Mucosa of rectum (tissue), 2 donors: ENCODE measurements around the gene GRK4.

Experiments used
- H3K27ac ChIP-seq, 2 donors: one replicate each; pipeline ENCODE4 v1.7.0; 2013; ENCODE audit warnings: inconsistent platforms in 2 of 2, low read depth in 2 of 2, low read length in 2 of 2
- H3K27me3 ChIP-seq, 2 donors: one replicate each; pipeline ENCODE4 v1.7.0; 2013; ENCODE audit warnings: low read length in 2 of 2; ENCODE audit not compliant: control insufficient read depth in 2 of 2, insufficient read depth in 2 of 2
- H3K36me3 ChIP-seq, 2 donors: one replicate each; pipeline ENCODE4 v1.7.0; 2013; ENCODE audit warnings: low read length in 2 of 2; ENCODE audit not compliant: control insufficient read depth in 2 of 2, insufficient read depth in 2 of 2
- H3K4me1 ChIP-seq, 2 donors: one replicate each; pipeline ENCODE4 v1.7.0; 2013; ENCODE audit warnings: low read length in 2 of 2, mild to moderate bottlenecking in 1 of 2; ENCODE audit not compliant: control insufficient read depth in 2 of 2, insufficient read depth in 2 of 2
- H3K4me3 ChIP-seq, 2 donors: one replicate each; pipeline ENCODE4 v1.7.0; 2013; ENCODE audit warnings: low read length in 2 of 2
- H3K9ac ChIP-seq, 2 donors: one replicate each; pipeline ENCODE4 v1.7.0; 2013; ENCODE audit warnings: low read length in 2 of 2, low read depth in 1 of 2, mild to moderate bottlenecking in 1 of 2
- H3K9me3 ChIP-seq, 2 donors: one replicate each; pipeline ENCODE4 v1.7.0; 2013; ENCODE audit warnings: low read length in 2 of 2; ENCODE audit not compliant: control insufficient read depth in 2 of 2
- donor health status: healthy.
- donor health status: Normal muscosa, but diverticular disease.

The GRK4 gene

DNA sequence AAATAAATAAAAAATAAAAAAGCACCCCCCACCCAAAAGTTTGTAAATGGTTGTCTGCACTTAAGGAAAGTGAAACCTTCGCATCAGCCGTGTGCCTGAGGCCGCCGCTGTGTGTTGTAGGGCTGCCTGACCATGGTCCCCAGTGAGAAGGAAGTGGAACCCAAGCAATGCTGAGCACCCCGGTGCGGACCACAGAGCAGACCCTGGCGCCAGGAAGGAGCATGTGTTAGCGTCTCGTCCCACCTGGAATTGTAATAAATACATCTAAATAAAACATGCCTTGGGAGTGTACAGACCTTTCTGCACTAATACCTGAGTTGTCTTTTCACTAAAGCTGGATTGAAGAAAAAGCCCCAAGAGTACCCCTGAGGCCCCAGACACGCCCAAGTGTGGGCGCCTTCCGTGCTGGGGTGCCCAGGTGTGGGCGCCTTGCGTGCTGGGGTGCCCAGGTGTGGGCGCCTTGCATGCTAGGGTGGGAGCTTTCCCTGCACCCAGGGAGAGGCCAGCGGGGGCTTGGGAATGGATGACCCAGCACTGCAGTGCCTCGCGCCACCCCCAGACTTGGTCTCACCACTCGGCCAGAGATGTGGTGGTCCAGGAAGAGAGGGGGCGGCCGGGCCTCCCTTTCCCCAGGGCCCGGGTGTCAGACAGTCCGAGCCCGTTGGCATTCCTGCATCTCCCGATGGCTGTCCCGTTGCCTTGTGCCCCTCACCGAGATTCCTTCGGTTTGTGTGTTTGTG lies 77.3 kb downstream of the GRK4 start:
- Histone ChIP-seq H3K4me1 (peaks cover 12 to 24% of the 10 kb centered on the region in 2 donors), H3K9me3 (no peaks in the 10 kb centered on the region), H3K27ac (no peak overlapping the region), H3K9ac (peak overlapping the region in 1 of 2 donors; percentile 72), H3K4me3 (peak overlapping the region; percentile 75 to 78), H3K36me3 (no peaks in the 10 kb centered on the region), H3K27me3 (no peaks in the 10 kb centered on the region)

DNA sequence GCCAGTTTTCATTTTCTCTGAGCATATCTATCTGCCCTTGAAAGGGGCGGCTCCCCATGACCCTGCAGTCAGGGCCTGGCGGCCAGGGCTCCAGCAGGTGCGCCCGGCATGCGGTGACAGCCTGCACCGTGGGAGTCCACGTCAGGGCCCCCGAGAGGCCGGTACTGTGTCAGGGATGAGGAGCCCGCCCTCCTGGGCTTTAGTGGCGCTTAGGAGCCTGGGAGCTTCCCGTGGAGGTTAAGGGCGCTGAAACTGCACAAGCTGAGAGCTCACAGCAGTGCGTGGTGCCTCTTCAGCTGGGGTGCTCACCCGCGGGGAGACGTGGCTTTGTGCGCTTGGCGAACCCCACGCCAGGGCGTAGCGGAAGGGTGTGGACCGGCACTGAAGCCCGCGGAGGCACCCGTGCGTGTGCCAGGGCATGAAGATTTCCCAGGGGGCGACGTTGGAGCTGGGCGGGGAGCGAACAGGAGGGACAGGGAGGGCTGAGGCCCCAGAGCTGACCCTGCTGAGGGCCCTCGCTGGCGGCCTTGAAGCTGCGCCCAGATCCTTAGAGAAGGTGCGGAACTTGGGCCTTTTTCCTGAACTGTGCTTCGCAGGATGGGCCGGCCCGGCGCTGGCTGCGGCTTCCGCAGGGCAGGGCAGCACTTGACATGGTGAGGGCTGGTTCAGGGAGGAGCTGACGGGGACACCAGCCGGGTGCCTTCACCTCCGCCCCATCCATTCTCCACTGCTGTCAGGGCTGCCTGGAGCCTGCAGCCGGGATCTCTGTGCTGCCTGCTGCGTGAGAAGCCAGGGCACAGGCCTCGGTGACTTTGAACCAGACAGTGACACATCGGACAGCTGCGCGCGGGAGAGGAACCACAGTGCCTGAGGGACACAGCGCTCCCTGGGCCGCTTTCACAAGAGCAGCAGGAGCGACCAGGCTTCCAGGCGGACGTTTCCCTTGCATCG lies 78.1 kb downstream of the GRK4 start:
- no peaks in the 10 kb centered on the region for H3K27me3 ChIP-seq
- H3K9me3 ChIP-seq = no peaks in the 10 kb centered on the region
- peak overlapping the region; percentile 48 to 51 for H3K27ac ChIP-seq
- peak overlapping the region; percentile 68 to 72 for H3K9ac ChIP-seq
- peaks cover 12 to 24% of the 10 kb centered on the region in 2 donors for H3K4me1 ChIP-seq
- H3K4me3 ChIP-seq = peak overlapping the region; percentile 75 to 78
- no peaks in the 10 kb centered on the region for H3K36me3 ChIP-seq

DNA sequence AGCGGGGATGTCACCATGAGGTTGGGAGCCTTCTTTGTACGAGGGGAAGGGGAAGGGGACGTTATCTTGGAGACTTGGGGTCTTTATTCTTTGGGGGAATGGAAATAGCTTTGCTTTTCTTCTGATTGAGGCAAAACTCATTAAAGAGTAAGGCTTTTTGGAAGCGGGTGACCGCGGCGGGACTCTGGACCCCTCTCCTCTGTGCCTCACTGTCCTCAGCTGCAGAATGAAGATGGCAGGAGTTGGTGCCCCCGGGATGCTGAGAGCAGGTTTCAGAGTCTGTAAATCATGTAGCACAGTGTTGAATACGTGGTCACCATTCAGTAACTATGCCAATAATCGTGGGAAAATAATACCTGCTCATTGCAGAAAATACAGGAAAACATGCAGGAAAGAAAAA lies 78.9 kb downstream of the GRK4 start:
- H3K27ac ChIP-seq = peak overlapping the region in 1 of 2 donors; percentile 48

DNA sequence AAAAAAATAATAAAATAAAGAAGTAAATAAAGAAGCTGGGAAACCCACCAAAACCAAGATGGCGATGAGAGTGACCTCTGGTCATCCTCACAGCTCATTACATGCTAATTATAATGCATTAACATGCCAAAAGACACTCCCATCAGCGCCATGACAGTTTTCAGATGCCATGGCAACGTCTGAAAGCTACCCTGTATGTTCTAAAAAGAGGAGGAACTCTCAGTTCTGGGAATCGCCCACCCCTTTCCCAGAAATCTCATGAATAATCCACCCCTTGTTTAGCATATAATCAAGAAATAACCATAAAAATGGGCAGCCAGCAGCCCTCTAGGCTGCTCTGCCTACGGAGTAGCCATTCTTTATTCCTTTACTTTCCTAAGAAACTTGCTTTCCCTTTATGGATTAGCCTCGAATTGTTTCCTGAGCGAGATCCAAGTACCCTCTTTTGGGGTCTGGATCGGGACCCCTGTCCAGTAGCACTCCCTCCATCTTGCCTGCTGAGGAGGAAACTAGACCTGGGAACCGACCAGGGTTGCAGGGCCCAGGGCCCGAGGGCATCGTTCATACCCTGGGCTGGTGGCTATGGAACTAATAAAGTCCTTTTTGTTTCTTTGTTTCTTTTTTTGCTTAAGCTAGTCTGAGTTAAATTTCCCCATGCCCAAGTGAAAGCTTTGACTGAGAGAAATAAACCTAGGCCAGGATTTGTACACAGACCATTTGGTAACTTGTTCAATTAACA lies 80.1 kb downstream of the GRK4 start:
- H3K9ac ChIP-seq = no peak overlapping the region
- H3K4me3 ChIP-seq = no peak overlapping the region
- no peak overlapping the region for H3K27ac ChIP-seq
- H3K9me3 ChIP-seq = no peaks in the 10 kb centered on the region
- no peaks in the 10 kb centered on the region for H3K36me3 ChIP-seq
- peaks cover 10 to 25% of the 10 kb centered on the region in 2 donors for H3K4me1 ChIP-seq
- no peaks in the 10 kb centered on the region for H3K27me3 ChIP-seq

More for the DNA sequence above, 78.9 kb downstream of the GRK4 start:
- no peaks in the 10 kb centered on the region for H3K36me3 ChIP-seq
- peak overlapping the region; percentile 54 to 72 for H3K9ac ChIP-seq
- H3K4me1 ChIP-seq = peaks cover 12 to 24% of the 10 kb centered on the region in 2 donors
- H3K4me3 ChIP-seq = peak overlapping the region; percentile 75 to 78
- no peaks in the 10 kb centered on the region for H3K9me3 ChIP-seq
- H3K27me3 ChIP-seq = no peaks in the 10 kb centered on the region

DNA sequence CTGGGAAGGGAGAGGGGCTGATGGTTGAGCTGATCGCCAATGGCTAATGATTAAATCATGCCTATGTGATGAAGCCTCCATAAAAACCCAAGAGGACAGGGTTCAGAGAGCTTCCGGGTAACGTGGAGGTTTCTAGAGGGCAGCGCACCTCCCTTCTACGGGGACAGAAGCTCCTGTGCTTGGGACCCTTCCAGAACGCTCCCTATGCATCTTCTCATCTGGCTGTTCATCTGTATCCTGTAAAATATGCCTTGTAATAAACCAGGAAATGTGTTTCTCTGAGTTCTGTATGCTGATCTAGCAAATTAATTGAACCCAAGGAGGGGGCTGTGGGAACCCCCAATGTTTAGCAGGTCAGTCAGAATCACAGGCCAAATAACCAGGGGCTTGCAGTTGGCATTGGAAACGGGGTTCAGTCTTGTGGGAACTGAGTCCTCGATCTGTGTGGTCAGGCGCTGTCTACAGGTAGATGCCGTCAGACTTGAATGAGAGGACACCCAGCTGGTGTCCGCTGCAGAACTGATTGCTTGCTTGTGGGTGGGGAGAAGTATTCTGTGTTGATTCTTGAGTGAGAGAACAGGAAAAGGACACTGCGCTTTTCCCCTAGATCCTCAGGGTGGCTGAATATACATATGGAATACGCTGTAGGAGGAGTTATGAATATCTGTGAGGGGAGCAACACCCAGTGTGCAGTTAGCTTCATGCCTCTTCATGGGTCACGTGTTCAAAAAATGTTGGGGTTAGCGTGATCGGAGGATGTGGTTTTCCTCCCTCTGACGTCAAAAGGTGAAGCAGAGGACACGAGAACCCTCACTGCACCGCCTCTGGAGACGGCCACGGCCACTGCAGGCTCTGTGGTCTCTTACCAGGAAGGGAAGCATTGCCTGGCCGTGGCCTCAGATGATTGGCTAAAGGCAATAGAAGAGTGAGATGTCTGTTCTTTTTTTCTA lies 81.8 kb downstream of the GRK4 start:
- H3K4me3 ChIP-seq = no peak overlapping the region
- no peaks in the 10 kb centered on the region for H3K27me3 ChIP-seq

DNA sequence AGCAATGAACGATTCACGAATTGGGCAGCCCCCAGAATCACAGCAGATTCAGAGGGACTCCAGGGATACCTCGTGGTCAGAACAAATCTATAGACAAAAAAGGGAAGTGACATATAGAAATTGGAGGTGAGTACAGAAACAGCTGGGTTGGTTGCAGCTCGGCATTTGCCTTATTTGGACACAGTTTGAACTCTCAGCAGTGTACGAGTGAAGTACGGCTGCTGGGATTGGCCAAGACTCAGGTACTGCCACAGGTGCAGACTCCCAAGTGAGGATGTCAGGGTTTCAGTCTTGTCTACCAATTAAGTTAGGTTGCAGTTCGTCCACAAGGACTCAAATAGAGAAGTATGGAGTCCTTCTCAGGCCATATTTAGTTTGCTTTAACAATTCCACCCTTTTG lies 82.8 kb downstream of the GRK4 start:
- Histone ChIP-seq H3K27me3 (no peaks in the 10 kb centered on the region), H3K9ac (no peak overlapping the region), H3K4me1 (peaks cover 7 to 21% of the 10 kb centered on the region in 2 donors), H3K36me3 (no peaks in the 10 kb centered on the region), H3K27ac (no peak overlapping the region), H3K4me3 (no peak overlapping the region), H3K9me3 (no peaks in the 10 kb centered on the region)

More for the DNA sequence above, 81.8 kb downstream of the GRK4 start:
- no peaks in the 10 kb centered on the region for H3K36me3 ChIP-seq
- peak overlapping the region in 1 of 2 donors; percentile 9 for H3K27ac ChIP-seq
- H3K9me3 ChIP-seq = no peaks in the 10 kb centered on the region
- no peak overlapping the region for H3K9ac ChIP-seq
- peaks cover 10 to 25% of the 10 kb centered on the region in 2 donors for H3K4me1 ChIP-seq

DNA sequence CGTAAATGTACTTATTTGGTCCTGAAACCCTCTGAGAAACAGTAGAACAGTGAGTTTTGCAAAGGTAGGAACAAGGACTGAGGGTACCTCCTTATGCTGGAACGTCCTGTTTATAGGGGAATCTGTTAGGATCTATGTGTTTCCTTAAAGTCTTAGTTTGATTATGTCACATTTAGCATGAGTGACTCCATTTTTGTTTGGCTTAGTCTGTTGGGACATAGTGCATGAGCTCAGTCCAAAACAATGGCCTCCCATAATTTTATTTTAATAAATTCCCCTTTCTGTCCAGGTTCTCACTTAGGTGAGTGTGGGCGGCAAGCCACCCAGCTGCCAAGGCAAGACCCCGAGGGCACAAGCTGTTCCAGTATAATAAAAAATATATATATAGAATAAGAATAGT lies 83.3 kb downstream of the GRK4 start:
- no peaks in the 10 kb centered on the region for H3K36me3 ChIP-seq
- no peaks in the 10 kb centered on the region for H3K27me3 ChIP-seq
- H3K4me3 ChIP-seq = no peak overlapping the region
- no peak overlapping the region for H3K27ac ChIP-seq
- H3K9me3 ChIP-seq = no peaks in the 10 kb centered on the region
- no peak overlapping the region for H3K9ac ChIP-seq
- peaks cover 5 to 17% of the 10 kb centered on the region in 2 donors for H3K4me1 ChIP-seq

DNA sequence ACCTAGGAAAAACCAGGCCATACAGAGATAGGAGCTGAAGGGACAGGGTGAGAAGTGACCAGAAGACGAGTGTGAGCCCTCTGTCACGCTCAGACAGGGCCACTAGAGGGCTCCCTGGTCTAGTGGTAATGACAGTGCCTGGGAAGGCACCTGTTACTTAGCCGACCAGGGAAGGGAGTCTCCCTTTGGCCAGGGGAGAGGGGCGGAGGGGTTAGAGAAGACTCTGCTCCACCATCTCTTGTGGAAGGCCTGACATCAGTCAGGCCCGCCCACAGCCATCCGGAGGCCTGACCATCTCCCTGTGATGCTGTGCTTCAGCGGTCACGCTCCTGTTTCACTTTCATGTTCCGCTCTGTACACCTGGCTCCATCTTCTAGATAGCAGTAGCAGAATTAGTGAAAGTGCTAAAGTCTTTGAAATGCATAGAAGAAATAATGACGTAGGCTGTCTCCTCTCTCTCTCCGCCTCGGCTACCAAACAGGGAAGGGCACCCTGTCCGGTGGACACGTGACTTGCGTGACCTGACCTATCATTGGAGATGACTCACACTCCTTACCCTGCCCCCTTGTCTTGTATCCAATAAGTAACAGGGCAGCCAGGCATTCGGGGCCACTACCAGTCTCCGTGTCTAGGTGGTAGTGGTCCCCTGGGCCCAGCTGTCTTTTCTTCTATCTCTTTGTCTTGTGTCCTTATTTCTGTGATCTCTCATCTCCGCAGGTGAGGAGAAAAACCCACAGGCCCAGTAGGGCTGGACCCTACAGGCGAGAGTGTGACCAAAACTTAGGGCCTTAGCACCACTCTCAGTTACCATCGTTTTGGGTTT lies 84.3 kb downstream of the GRK4 start:
- peak overlapping the region; percentile 5 to 56 for H3K27ac ChIP-seq
- no peaks in the 10 kb centered on the region for H3K27me3 ChIP-seq
- H3K4me3 ChIP-seq = peak overlapping the region; percentile 68 to 69
- H3K36me3 ChIP-seq = no peaks in the 10 kb centered on the region
- peaks cover 5 to 9% of the 10 kb centered on the region in 2 donors for H3K4me1 ChIP-seq
- H3K9me3 ChIP-seq = no peaks in the 10 kb centered on the region
- H3K9ac ChIP-seq = peak overlapping the region; percentile 41 to 53
